Natural killer cell (primary cell): Measurements from ENCODE around the gene ZNF367. TPM values are rescaled to one million over a fixed set of nuclear protein-coding genes. Genes with fewer than 3 reads are reported as not detected.

Experiments used
- ATAC-seq, 3 donors: fragments of 150-1000 bp in 2 of 3; fragments of 200-7000 bp in 1 of 3; cut with Tn5 transposase; 1 replicate in 1 of 3; 2 replicates in 2 of 3; pipeline ENCODE4 v1.10.0; 2021; ENCODE audit warnings: mild to moderate bottlenecking in 2 of 3, moderate library complexity in 2 of 3
- DNase-seq, 2 donors: peaks; one replicate each; pipeline versions ENCODE4 v3.0.0 to v3.0.0-alpha.2; 2013 to 2021; ENCODE audit warnings: mixed read lengths in 1 of 2
- H3K27ac ChIP-seq: one replicate; pipeline ENCODE4 v1.5.1; 2013; ENCODE audit warnings: mild to moderate bottlenecking, low read length
- H3K27me3 ChIP-seq: one replicate; pipeline ENCODE4 v1.6.1; 2013; ENCODE audit warnings: low read length; ENCODE audit not compliant: control insufficient read depth, insufficient read depth
- H3K36me3 ChIP-seq: one replicate; pipeline ENCODE4 v1.6.1; 2013; ENCODE audit warnings: low read length; ENCODE audit not compliant: control insufficient read depth, insufficient read depth
- H3K4me1 ChIP-seq: one replicate; pipeline ENCODE4 v1.6.1; 2013; ENCODE audit warnings: low read length; ENCODE audit not compliant: control insufficient read depth, insufficient read depth
- H3K4me3 ChIP-seq: one replicate; pipeline ENCODE4 v1.5.1; 2013; ENCODE audit warnings: low read length
- H3K9me3 ChIP-seq: one replicate; pipeline ENCODE4 v1.6.1; 2013; ENCODE audit warnings: low read length; ENCODE audit not compliant: control insufficient read depth, insufficient read depth
- H3K27ac Mint-ChIP-seq, 2 donors: one replicate each; pipeline ENCODE4 v1.8.0; 2022; ENCODE audit warnings: mild to moderate bottlenecking in 2 of 2, mixed read lengths in 2 of 2, moderate library complexity in 1 of 2
- H3K27me3 Mint-ChIP-seq, 2 donors: one replicate each; pipeline ENCODE4 v1.8.0; 2022; ENCODE audit warnings: low read depth in 2 of 2, mixed read lengths in 2 of 2
- H3K36me3 Mint-ChIP-seq: one replicate; pipeline ENCODE4 v1.8.0; 2022; ENCODE audit warnings: mixed read lengths
- H3K4me1 Mint-ChIP-seq, 2 donors: one replicate each; pipeline ENCODE4 v1.8.0; 2022; ENCODE audit warnings: mixed read lengths in 2 of 2
- H3K4me3 Mint-ChIP-seq: one replicate; pipeline ENCODE4 v1.8.0; 2022; ENCODE audit warnings: mild to moderate bottlenecking, moderate library complexity, mixed read lengths
- H3K9me3 Mint-ChIP-seq, 2 donors: one replicate each; pipeline ENCODE4 v1.8.0; 2022; ENCODE audit warnings: mixed read lengths in 2 of 2
- WGBS: methylation state at CpG from one replicate; pipeline ENCODE4 v1.1.7; 2013; ENCODE audit warnings: missing lambda C conversion rate; ENCODE audit not compliant: insufficient coverage; 5-methylcytosine and 5-hydroxymethylcytosine counted together
- intact Hi-C: fragments of 100-400 bp; cut with micrococcal nuclease; formaldehyde crosslinking; loops from one replicate; pipeline ENCODE4 v1.14.2; 2022
- total RNA-seq, 4 donors: library from RNA; stranded (reverse); fragments of 120-200 nt in 1 of 4; gene quantifications; one replicate each; pipeline versions ENCODE4 v1.2.3 to v1.2.4, GENCODE V29; 2013 to 2022
- TF ChIP-seq, protein P1 (sequence below): fragments of 200-600 bp; IDR thresholded peaks from one replicate; pipeline ENCODE4 v1.8.0; 2022; ENCODE audit warnings: antibody characterized with exemption

Gene ZNF367
- total RNA-seq, 3 donors from 2014 or later (not counting 1 experiment from before 2014, with no cell fraction given), result 4.4 to 6.2 (median 4.5) TPM

GRCh38 chr9:96383165-96383942 is 34.8 kb downstream of the ZNF367 start, which contains the start of gene SLC35D2:
TSS of gene SLC35D2 (minus strand) at chr9:96383711. CDS start at chr9:96383634, 77 bp downstream.
- Histone ChIP-seq H3K4me1 (peaks cover 21% of the 10 kb centered on the region), H3K36me3 (peaks cover 2% of the 10 kb centered on the region), H3K27ac (no peak within 1 kb of the TSS), H3K4me3 (peak within 1 kb of the TSS; percentile 59), H3K27me3 (no peaks in the 10 kb centered on the region), H3K9me3 (no peaks in the 10 kb centered on the region)
- no peaks in the 10 kb centered on the region for H3K9me3 Mint-ChIP-seq
- H3K4me1 Mint-ChIP-seq, result peaks cover 27 to 39% of the 10 kb centered on the region in 2 donors
- H3K27ac Mint-ChIP-seq, result peak within 1 kb of the TSS; percentile 61 to 80
- 2% methylated on average over 72 of the region's 73 CpGs for WGBS
- peak; percentile 68 to 75 (median 72) for ATAC-seq
- H3K36me3 Mint-ChIP-seq, result no peaks in the 10 kb centered on the region
- no peaks in the 10 kb centered on the region for H3K27me3 Mint-ChIP-seq
- intact Hi-C loops, result loop anchor here (2.0 to 5.0 kb wide), 2 partner anchors 34 to 183 kb away; partner anchors contain the start of gene ZNF367
- peak; percentile 18 to 43 for DNase-seq
- peak within 1 kb of the TSS; percentile 83 for H3K4me3 Mint-ChIP-seq
- TF ChIP-seq, protein P1, sequence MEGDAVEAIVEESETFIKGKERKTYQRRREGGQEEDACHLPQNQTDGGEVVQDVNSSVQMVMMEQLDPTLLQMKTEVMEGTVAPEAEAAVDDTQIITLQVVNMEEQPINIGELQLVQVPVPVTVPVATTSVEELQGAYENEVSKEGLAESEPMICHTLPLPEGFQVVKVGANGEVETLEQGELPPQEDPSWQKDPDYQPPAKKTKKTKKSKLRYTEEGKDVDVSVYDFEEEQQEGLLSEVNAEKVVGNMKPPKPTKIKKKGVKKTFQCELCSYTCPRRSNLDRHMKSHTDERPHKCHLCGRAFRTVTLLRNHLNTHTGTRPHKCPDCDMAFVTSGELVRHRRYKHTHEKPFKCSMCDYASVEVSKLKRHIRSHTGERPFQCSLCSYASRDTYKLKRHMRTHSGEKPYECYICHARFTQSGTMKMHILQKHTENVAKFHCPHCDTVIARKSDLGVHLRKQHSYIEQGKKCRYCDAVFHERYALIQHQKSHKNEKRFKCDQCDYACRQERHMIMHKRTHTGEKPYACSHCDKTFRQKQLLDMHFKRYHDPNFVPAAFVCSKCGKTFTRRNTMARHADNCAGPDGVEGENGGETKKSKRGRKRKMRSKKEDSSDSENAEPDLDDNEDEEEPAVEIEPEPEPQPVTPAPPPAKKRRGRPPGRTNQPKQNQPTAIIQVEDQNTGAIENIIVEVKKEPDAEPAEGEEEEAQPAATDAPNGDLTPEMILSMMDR, result no peak

- peak overlapping the region; percentile 61 to 80 for H3K27ac Mint-ChIP-seq
- 64% methylated on average over 7 of the region's 7 CpGs for WGBS
- intact Hi-C loops, result loop anchor here (2.0 to 5.0 kb wide), 2 partner anchors 34 to 184 kb away; partner anchors contain the start of gene ZNF367
- DNase-seq (no peak), ATAC-seq (no peak)
- Histone ChIP-seq H3K27ac (no peak overlapping the region), H3K4me3 (peak overlapping the region; percentile 59), H3K36me3 (peaks cover 2% of the 10 kb centered on the region), H3K4me1 (peaks cover 21% of the 10 kb centered on the region), H3K27me3 (no peaks in the 10 kb centered on the region), H3K9me3 (no peaks in the 10 kb centered on the region)
- no peaks in the 10 kb centered on the region for H3K27me3 Mint-ChIP-seq
- H3K36me3 Mint-ChIP-seq, result no peaks in the 10 kb centered on the region
- TF ChIP-seq, protein P1, result no peak
- peak overlapping the region; percentile 83 for H3K4me3 Mint-ChIP-seq
- peaks cover 27 to 39% of the 10 kb centered on the region in 2 donors for H3K4me1 Mint-ChIP-seq
- no peaks in the 10 kb centered on the region for H3K9me3 Mint-ChIP-seq
Observed at GRCh38 chr9:96382839-96383164, 35.4 kb downstream of the ZNF367 start.

- Mint-ChIP-seq H3K9me3 (no peaks in the 10 kb centered on the region), H3K36me3 (no peaks in the 10 kb centered on the region), H3K27me3 (no peaks in the 10 kb centered on the region), H3K4me1 (peaks cover 33 to 45% of the 10 kb centered on the region in 2 donors), H3K27ac (peak overlapping the region in 1 of 2 donors; percentile 70), H3K4me3 (peak overlapping the region; percentile 83)
- Histone ChIP-seq H3K27ac (no peak overlapping the region), H3K4me1 (peaks cover 21% of the 10 kb centered on the region), H3K36me3 (no peaks in the 10 kb centered on the region), H3K9me3 (no peaks in the 10 kb centered on the region), H3K4me3 (no peak overlapping the region), H3K27me3 (no peaks in the 10 kb centered on the region)
- intact Hi-C loops, result loop anchor here (2.0 to 5.0 kb wide), 2 partner anchors 35 to 185 kb away; partner anchors contain the start of gene ZNF367
- ATAC-seq (no peak), DNase-seq (no peak)
- TF ChIP-seq, protein P1, result no peak
- WGBS, result 92% methylated on average over 2 of the region's 2 CpGs
Observed at GRCh38 chr9:96382175-96382574, 36.0 kb downstream of the ZNF367 start.
